Stimulated activated CD8-positive, alpha-beta memory T cell treated with anti-CD3 and anti-CD28 coated beads, Interleukin-12 subunit alpha, Interleukin-12 subunit beta, amount 100 ng/mL, for 4 hours (primary cell): ENCODE results near the gene ZBTB37.
"Not testable (repeated sequence)": the region's sequence is repeated elsewhere in the genome, so short reads cannot be mapped to it uniquely, and the experiment has no call there.

Experiments used
- DNase-seq: peaks from one replicate; pipeline ENCODE4 v3.0.0-alpha.2; 2020; ENCODE audit warnings: low read depth

ZBTB37 gene

GRCh38 chr1:173868266-173869020 lies at the start of gene ZBTB37:
Gene ZBTB37, plus strand, starts transcription at chr1:173868380. Its CDS starts 1,846 bp downstream, at chr1:173870226.
- peak; percentile 87 for DNase-seq

- DNase-seq = no peak
These were observed 49.7 kb upstream of the ZBTB37 start for GRCh38 chr1:173818459-173818858.

- DNase-seq = no peak
These were observed 46.5 kb upstream of the ZBTB37 start for GRCh38 chr1:173821680-173822079.

- no peak for DNase-seq
These were observed 44.3 kb upstream of the ZBTB37 start for GRCh38 chr1:173823781-173824314.

GRCh38 chr1:173824315-173825081 lies 43.7 kb upstream of the ZBTB37 start, which contains the start of the genes CENPL and DARS2:
Gene CENPL, minus strand, starts transcription at chr1:173824883. Its CDS starts 13,584 bp downstream, at chr1:173811299.
Gene DARS2, plus strand, starts transcription at chr1:173824673. Its CDS starts 557 bp downstream, at chr1:173825230.
- peak; percentile 81 for DNase-seq

- no peak for DNase-seq
These were observed 40.6 kb upstream of the ZBTB37 start for GRCh38 chr1:173827611-173828010.

GRCh38 chr1:173832748-173833147 lies 35.4 kb upstream of the ZBTB37 start:
- DNase-seq = no peak

- DNase-seq = no peak
These were observed 16.1 kb upstream of the ZBTB37 start for GRCh38 chr1:173852105-173852504.

GRCh38 chr1:173853074-173853473 lies 15.1 kb upstream of the ZBTB37 start:
- DNase-seq = no peak

GRCh38 chr1:173856014-173856413 lies 12.2 kb upstream of the ZBTB37 start:
- no peak for DNase-seq

- no peak for DNase-seq
These were observed 11.3 kb upstream of the ZBTB37 start for GRCh38 chr1:173856903-173857302.

GRCh38 chr1:173857363-173857917 lies 10.7 kb upstream of the ZBTB37 start:
- no peak for DNase-seq

- DNase-seq = not testable (repeated sequence)
These were observed 8.6 kb upstream of the ZBTB37 start for GRCh38 chr1:173859547-173859946.

- DNase-seq = no peak
These were observed 8.1 kb upstream of the ZBTB37 start for GRCh38 chr1:173860065-173860464.

- no peak for DNase-seq
These were observed 6.4 kb upstream of the ZBTB37 start for GRCh38 chr1:173861731-173862145.

GRCh38 chr1:173862146-173862768 lies 5.9 kb upstream of the ZBTB37 start:
- DNase-seq = not testable (repeated sequence)

- DNase-seq = no peak
These were observed 5.4 kb upstream of the ZBTB37 start for GRCh38 chr1:173862769-173863223.

GRCh38 chr1:173863224-173864161 lies 4.7 kb upstream of the ZBTB37 start:
- DNase-seq = no peak

- no peak for DNase-seq
These were observed 3.9 kb upstream of the ZBTB37 start for GRCh38 chr1:173864179-173864867.
